GM18870 (cell line): ENCODE data around the gene SEL1L2.

Source experiments
- ATAC-seq: cut with Tn5 transposase; IDR thresholded peaks from one replicate; pipeline ENCODE4 v1.9.1; 2021; ENCODE audit warnings: moderate library complexity; ENCODE audit not compliant: unreplicated experiment

SEL1L2 gene

GRCh38 chr20:13868331-13868730 is 122.1 kb downstream of the SEL1L2 start:
- ATAC-seq = no peak

- no peak for ATAC-seq
These were observed 124.5 kb downstream of the SEL1L2 start for GRCh38 chr20:13865791-13866351.

GRCh38 chr20:13865156-13865555 is 125.3 kb downstream of the SEL1L2 start:
- no peak for ATAC-seq

- ATAC-seq = no peak
These were observed 127.2 kb downstream of the SEL1L2 start for GRCh38 chr20:13863244-13863643.

GRCh38 chr20:13862245-13862644 is 128.2 kb downstream of the SEL1L2 start:
- ATAC-seq = no peak

- ATAC-seq = no peak
These were observed 131.5 kb downstream of the SEL1L2 start for GRCh38 chr20:13858871-13859270.

GRCh38 chr20:13858439-13858838 is 132.0 kb downstream of the SEL1L2 start:
- no peak for ATAC-seq

- no peak for ATAC-seq
These were observed 132.5 kb downstream of the SEL1L2 start for GRCh38 chr20:13857961-13858360.

- ATAC-seq = no peak
These were observed 133.1 kb downstream of the SEL1L2 start for GRCh38 chr20:13857304-13857703.

- no peak for ATAC-seq
These were observed 134.1 kb downstream of the SEL1L2 start for GRCh38 chr20:13856354-13856753.

GRCh38 chr20:13855613-13856012 is 134.8 kb downstream of the SEL1L2 start:
- no peak for ATAC-seq

GRCh38 chr20:13852306-13852705 is 138.1 kb downstream of the SEL1L2 start:
- no peak for ATAC-seq

- no peak for ATAC-seq
These were observed 139.1 kb downstream of the SEL1L2 start for GRCh38 chr20:13851279-13851678.

- ATAC-seq = no peak
These were observed 146.1 kb downstream of the SEL1L2 start for GRCh38 chr20:13844296-13844695.

GRCh38 chr20:13841206-13841605 is 149.2 kb downstream of the SEL1L2 start:
- ATAC-seq = no peak

GRCh38 chr20:13840093-13840465 is 150.3 kb downstream of the SEL1L2 start:
- ATAC-seq = no peak

- ATAC-seq = no peak
These were observed 150.9 kb downstream of the SEL1L2 start for GRCh38 chr20:13839421-13840092.

- no peak for ATAC-seq
These were observed 151.8 kb downstream of the SEL1L2 start for GRCh38 chr20:13838664-13839063.

- ATAC-seq = no peak
These were observed 158.9 kb downstream of the SEL1L2 start for GRCh38 chr20:13831476-13831875.

GRCh38 chr20:13825465-13825864 is 164.9 kb downstream of the SEL1L2 start:
- no peak for ATAC-seq

- no peak for ATAC-seq
These were observed 166.0 kb downstream of the SEL1L2 start for GRCh38 chr20:13824459-13824858.

GRCh38 chr20:13822459-13822858 is 168.0 kb downstream of the SEL1L2 start:
- ATAC-seq = no peak

GRCh38 chr20:13821876-13822275 is 168.5 kb downstream of the SEL1L2 start:
- no peak for ATAC-seq
